Gastrocnemius medialis (tissue), 4 donors: ENCODE results near the gene LRRC74A.

ENCODE experiments used
- POLR2A ChIP-seq, 2 donors: fragments of 450-650 bp; IDR thresholded peaks; one replicate each; pipeline ENCODE4 v1.6.1; 2017; ENCODE audit warnings: antibody characterized with exemption in 2 of 2, mild to moderate bottlenecking in 2 of 2, moderate library complexity in 2 of 2
- TF ChIP-seq, protein P1 (sequence below), 5 experiments: fragments of 450-650 bp in 3 of 5; fragments of 200-600 bp in 2 of 5; sonication (generic) in 2 of 5; IDR thresholded peaks in 4 of 5; conservative IDR thresholded peaks in 1 of 5; 1 replicate in 4 of 5; 2 replicates in 1 of 5; pipeline ENCODE4 v1.5.1; 2016 to 2019; ENCODE audit warnings: antibody characterized with exemption in 5 of 5, mild to moderate bottlenecking in 3 of 5, moderate library complexity in 3 of 5

DNA sequence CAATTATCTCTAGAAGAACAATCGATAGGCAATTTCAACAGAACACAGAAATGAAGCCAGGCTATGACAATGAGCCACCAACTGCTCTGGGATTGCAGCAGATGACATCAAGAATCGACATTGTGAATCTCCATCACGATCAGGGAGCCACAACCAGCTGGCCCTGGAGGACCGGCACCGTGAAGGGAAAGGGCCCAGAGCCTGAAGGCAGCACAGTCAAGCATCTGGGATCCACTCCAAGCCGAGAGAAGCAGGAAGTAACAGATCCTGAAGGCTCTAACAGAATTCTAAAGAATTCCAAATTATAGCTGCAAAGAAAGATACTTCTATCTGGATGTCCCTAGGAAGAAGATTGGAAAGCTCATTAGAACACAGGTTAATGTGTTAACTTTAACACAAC, 61.0 kb downstream of the LRRC74A start:
- TF ChIP-seq, protein P1, sequence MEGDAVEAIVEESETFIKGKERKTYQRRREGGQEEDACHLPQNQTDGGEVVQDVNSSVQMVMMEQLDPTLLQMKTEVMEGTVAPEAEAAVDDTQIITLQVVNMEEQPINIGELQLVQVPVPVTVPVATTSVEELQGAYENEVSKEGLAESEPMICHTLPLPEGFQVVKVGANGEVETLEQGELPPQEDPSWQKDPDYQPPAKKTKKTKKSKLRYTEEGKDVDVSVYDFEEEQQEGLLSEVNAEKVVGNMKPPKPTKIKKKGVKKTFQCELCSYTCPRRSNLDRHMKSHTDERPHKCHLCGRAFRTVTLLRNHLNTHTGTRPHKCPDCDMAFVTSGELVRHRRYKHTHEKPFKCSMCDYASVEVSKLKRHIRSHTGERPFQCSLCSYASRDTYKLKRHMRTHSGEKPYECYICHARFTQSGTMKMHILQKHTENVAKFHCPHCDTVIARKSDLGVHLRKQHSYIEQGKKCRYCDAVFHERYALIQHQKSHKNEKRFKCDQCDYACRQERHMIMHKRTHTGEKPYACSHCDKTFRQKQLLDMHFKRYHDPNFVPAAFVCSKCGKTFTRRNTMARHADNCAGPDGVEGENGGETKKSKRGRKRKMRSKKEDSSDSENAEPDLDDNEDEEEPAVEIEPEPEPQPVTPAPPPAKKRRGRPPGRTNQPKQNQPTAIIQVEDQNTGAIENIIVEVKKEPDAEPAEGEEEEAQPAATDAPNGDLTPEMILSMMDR (IDR thresholded peaks at IDR 0.05 in 4 of 5, conservative IDR thresholded peaks at IDR 0.05 in 1 of 5) = no peak
- no peak for TF ChIP-seq POLR2A (IDR thresholded peaks at IDR 0.05)
